ENCODE results near the gene GARS1.

- TF ChIP-seq CTCF (conservative IDR thresholded peaks at IDR 0.05) (no peak), EZH2 (IDR thresholded peaks at IDR 0.05; ENCODE audit: low read depth) (no peak)
Measured at GRCh38 chr7:30659312-30659711, 64.6 kb downstream of the GARS1 start.
